Thymus (tissue), 11 donors: ENCODE data around the gene ESR2. TPM values are rescaled to one million over a fixed set of nuclear protein-coding genes. Genes with fewer than 3 reads are reported as not detected.

Source experiments
- DNase-seq, 9 donors: peaks; one replicate each; pipeline ENCODE4 v3.0.0-alpha.2; 2013; ENCODE audit warnings: low spot score in 9 of 9, low read depth in 6 of 9, missing footprints in 1 of 9
- H3K27ac ChIP-seq, 2 donors: one replicate each; pipeline ENCODE4 v1.5.1; 2013; ENCODE audit warnings: control low read depth in 1 of 2, low read depth in 1 of 2, low read length in 1 of 2, mild to moderate bottlenecking in 1 of 2, moderate library complexity in 1 of 2
- H3K27me3 ChIP-seq, 2 donors: one replicate each; pipeline ENCODE4 v1.5.1; 2013; ENCODE audit warnings: low read length in 1 of 2; ENCODE audit not compliant: control insufficient read depth in 2 of 2, insufficient read depth in 1 of 2
- H3K36me3 ChIP-seq, 2 donors: one replicate each; pipeline ENCODE4 v1.5.1; 2013; ENCODE audit warnings: low read length in 1 of 2, mild to moderate bottlenecking in 1 of 2, moderate library complexity in 1 of 2; ENCODE audit not compliant: control insufficient read depth in 2 of 2, insufficient read depth in 2 of 2
- H3K4me1 ChIP-seq, 2 donors: one replicate each; pipeline ENCODE4 v1.5.1; 2013; ENCODE audit warnings: low read length in 2 of 2; ENCODE audit not compliant: control insufficient read depth in 2 of 2, insufficient read depth in 2 of 2
- H3K4me3 ChIP-seq, 2 donors: one replicate each; pipeline ENCODE4 v1.5.1; 2013; ENCODE audit warnings: low read length in 2 of 2, control low read depth in 1 of 2, mild to moderate bottlenecking in 1 of 2
- H3K9me3 ChIP-seq, 2 donors: one replicate each; pipeline ENCODE4 v1.5.1; 2013; ENCODE audit warnings: low read length in 1 of 2, mild to moderate bottlenecking in 1 of 2; ENCODE audit not compliant: control insufficient read depth in 2 of 2, insufficient read depth in 1 of 2
- WGBS: extraction: QIAGEN DNeasy Blood & Tissue Kit; methylation state at CpG from one replicate; pipeline ENCODE4 v1.1.7; 2013; 5-methylcytosine and 5-hydroxymethylcytosine counted together
- polyA plus RNA-seq: library from polyadenylated mRNA; stranded (reverse); fragments of 200-250 nt; gene quantifications from one replicate; pipeline ENCODE4 v1.2.3, GENCODE V29; 2013
- total RNA-seq: library from RNA; stranded (reverse); fragments of 120-200 nt; gene quantifications from one replicate; pipeline ENCODE4 v1.2.4, GENCODE V29; 2013
- donor health status: healthy.

Gene ESR2
- total and polyA plus RNA-seq, 2 donors: 0.52 to 2.3 TPM

- Histone ChIP-seq H3K4me1 (peaks cover 52 to 64% of the 10 kb centered on the region in 2 donors), H3K9me3 (no peaks in the 10 kb centered on the region), H3K4me3 (no peak overlapping the region), H3K36me3 (no peaks in the 10 kb centered on the region), H3K27me3 (no peaks in the 10 kb centered on the region), H3K27ac (no peak overlapping the region)
- 100% methylated on average over 3 of the region's 3 CpGs for WGBS
- no peak for DNase-seq
Observed at GRCh38 chr14:64198486-64198885, 95.7 kb downstream of the ESR2 start.

GRCh38 chr14:64197996-64198395, 96.2 kb downstream of the ESR2 start:
- H3K27ac ChIP-seq: no peak overlapping the region
- peaks cover 52 to 61% of the 10 kb centered on the region in 2 donors for H3K4me1 ChIP-seq
- WGBS: 50% methylated on average over 3 of the region's 3 CpGs
- peaks cover 0 to 3% of the 10 kb centered on the region in 2 donors for H3K36me3 ChIP-seq
- no peaks in the 10 kb centered on the region for H3K9me3 ChIP-seq
- no peak for DNase-seq
- no peaks in the 10 kb centered on the region for H3K27me3 ChIP-seq
- no peak overlapping the region for H3K4me3 ChIP-seq

- Histone ChIP-seq H3K4me3 (peak overlapping the region; percentile 44 to 47), H3K4me1 (peaks cover 42 to 51% of the 10 kb centered on the region in 2 donors), H3K27me3 (no peaks in the 10 kb centered on the region), H3K36me3 (peaks cover 0 to 6% of the 10 kb centered on the region in 2 donors), H3K27ac (peak overlapping the region; percentile 31 to 40), H3K9me3 (no peaks in the 10 kb centered on the region)
- 29% methylated on average over 20 of the region's 20 CpGs for WGBS
- peak in 4 of 9 donors; percentile 35 to 70 (median 52) for DNase-seq
Observed at GRCh38 chr14:64196814-64197411, 97.3 kb downstream of the ESR2 start.

- H3K27me3 ChIP-seq: no peaks in the 10 kb centered on the region
- WGBS: 94% methylated on average over 5 of the region's 5 CpGs
- no peak overlapping the region for H3K27ac ChIP-seq
- H3K36me3 ChIP-seq: peaks cover 0 to 6% of the 10 kb centered on the region in 2 donors
- H3K4me3 ChIP-seq: no peak overlapping the region
- no peak for DNase-seq
- no peaks in the 10 kb centered on the region for H3K9me3 ChIP-seq
- peaks cover 33 to 42% of the 10 kb centered on the region in 2 donors for H3K4me1 ChIP-seq
Observed at GRCh38 chr14:64196056-64196455, 98.1 kb downstream of the ESR2 start.

- Histone ChIP-seq H3K36me3 (peaks cover 3 to 10% of the 10 kb centered on the region in 2 donors), H3K9me3 (no peaks in the 10 kb centered on the region), H3K4me3 (no peak overlapping the region), H3K27me3 (no peaks in the 10 kb centered on the region), H3K27ac (peak overlapping the region in 1 of 2 donors; percentile 15), H3K4me1 (peaks cover 24 to 34% of the 10 kb centered on the region in 2 donors)
- DNase-seq: no peak
- 85% methylated on average over 2 of the region's 2 CpGs for WGBS
Observed at GRCh38 chr14:64195199-64195598, 99.0 kb downstream of the ESR2 start.

GRCh38 chr14:64194404-64194803, 99.8 kb downstream of the ESR2 start:
- H3K27me3 ChIP-seq: no peaks in the 10 kb centered on the region
- no peak overlapping the region for H3K27ac ChIP-seq
- no peak for DNase-seq
- H3K4me1 ChIP-seq: peaks cover 21 to 32% of the 10 kb centered on the region in 2 donors
- peaks cover 3 to 16% of the 10 kb centered on the region in 2 donors for H3K36me3 ChIP-seq
- no peak overlapping the region for H3K4me3 ChIP-seq
- H3K9me3 ChIP-seq: no peaks in the 10 kb centered on the region
- 67% methylated on average over 3 of the region's 3 CpGs for WGBS

- H3K9me3 ChIP-seq: no peaks in the 10 kb centered on the region
- H3K4me3 ChIP-seq: no peak overlapping the region
- no peak for DNase-seq
- WGBS: 95% methylated on average over 2 of the region's 2 CpGs
- peaks cover 3 to 17% of the 10 kb centered on the region in 2 donors for H3K36me3 ChIP-seq
- no peaks in the 10 kb centered on the region for H3K27me3 ChIP-seq
- peaks cover 18 to 31% of the 10 kb centered on the region in 2 donors for H3K4me1 ChIP-seq
- no peak overlapping the region for H3K27ac ChIP-seq
Observed at GRCh38 chr14:64193821-64194220, 100.3 kb downstream of the ESR2 start.

GRCh38 chr14:64191756-64192155, 102.4 kb downstream of the ESR2 start:
- peaks cover 10 to 15% of the 10 kb centered on the region in 2 donors for H3K4me1 ChIP-seq
- no peaks in the 10 kb centered on the region for H3K27me3 ChIP-seq
- no peak overlapping the region for H3K4me3 ChIP-seq
- peaks cover 6 to 22% of the 10 kb centered on the region in 2 donors for H3K36me3 ChIP-seq
- H3K27ac ChIP-seq: no peak overlapping the region
- no peak for DNase-seq
- 91% methylated on average over 2 of the region's 2 CpGs for WGBS
- no peaks in the 10 kb centered on the region for H3K9me3 ChIP-seq

- DNase-seq: no peak
- over 99% methylated on average over 3 of the region's 3 CpGs for WGBS
- Histone ChIP-seq H3K9me3 (no peaks in the 10 kb centered on the region), H3K27ac (no peak overlapping the region), H3K27me3 (no peaks in the 10 kb centered on the region), H3K36me3 (peaks cover 6 to 22% of the 10 kb centered on the region in 2 donors), H3K4me1 (peaks cover 8 to 11% of the 10 kb centered on the region in 2 donors), H3K4me3 (no peak overlapping the region)
Observed at GRCh38 chr14:64190974-64191502, 103.1 kb downstream of the ESR2 start.
